Muscle layer of duodenum (tissue), 2 donors: Measurements from ENCODE around the gene METTL17.
"Not testable (repeated sequence)": the region's sequence is repeated elsewhere in the genome, so short reads cannot be mapped to it uniquely, and the experiment has no call there.

ENCODE experiments used
- H3K27ac ChIP-seq: one replicate; pipeline ENCODE4 v1.7.0; 2013; ENCODE audit warnings: mild to moderate bottlenecking, low read length
- H3K27me3 ChIP-seq: one replicate; pipeline ENCODE4 v1.7.0; 2013; ENCODE audit warnings: low read depth, mild to moderate bottlenecking, control low read depth, low read length
- H3K36me3 ChIP-seq, 2 donors: one replicate each; pipeline ENCODE4 v1.7.0; 2013; ENCODE audit warnings: low read length in 2 of 2, control low read depth in 1 of 2, mild to moderate bottlenecking in 1 of 2; ENCODE audit not compliant: insufficient read depth in 2 of 2, control insufficient read depth in 1 of 2
- H3K4me1 ChIP-seq, 2 donors: one replicate each; pipeline ENCODE4 v1.7.0; 2013; ENCODE audit warnings: low read length in 2 of 2, mild to moderate bottlenecking in 2 of 2, control low read depth in 1 of 2, moderate library complexity in 1 of 2; ENCODE audit not compliant: insufficient read depth in 2 of 2, control insufficient read depth in 1 of 2
- H3K4me3 ChIP-seq, 2 donors: one replicate each; pipeline ENCODE4 v1.7.0; 2013; ENCODE audit warnings: low read length in 2 of 2, low read depth in 1 of 2, mild to moderate bottlenecking in 1 of 2
- H3K9me3 ChIP-seq, 2 donors: one replicate each; pipeline ENCODE4 v1.7.0; 2013; ENCODE audit warnings: low read length in 2 of 2, control low read depth in 1 of 2, mild to moderate bottlenecking in 1 of 2; ENCODE audit not compliant: control insufficient read depth in 1 of 2
- donor health status: healthy.

Gene METTL17

DNA sequence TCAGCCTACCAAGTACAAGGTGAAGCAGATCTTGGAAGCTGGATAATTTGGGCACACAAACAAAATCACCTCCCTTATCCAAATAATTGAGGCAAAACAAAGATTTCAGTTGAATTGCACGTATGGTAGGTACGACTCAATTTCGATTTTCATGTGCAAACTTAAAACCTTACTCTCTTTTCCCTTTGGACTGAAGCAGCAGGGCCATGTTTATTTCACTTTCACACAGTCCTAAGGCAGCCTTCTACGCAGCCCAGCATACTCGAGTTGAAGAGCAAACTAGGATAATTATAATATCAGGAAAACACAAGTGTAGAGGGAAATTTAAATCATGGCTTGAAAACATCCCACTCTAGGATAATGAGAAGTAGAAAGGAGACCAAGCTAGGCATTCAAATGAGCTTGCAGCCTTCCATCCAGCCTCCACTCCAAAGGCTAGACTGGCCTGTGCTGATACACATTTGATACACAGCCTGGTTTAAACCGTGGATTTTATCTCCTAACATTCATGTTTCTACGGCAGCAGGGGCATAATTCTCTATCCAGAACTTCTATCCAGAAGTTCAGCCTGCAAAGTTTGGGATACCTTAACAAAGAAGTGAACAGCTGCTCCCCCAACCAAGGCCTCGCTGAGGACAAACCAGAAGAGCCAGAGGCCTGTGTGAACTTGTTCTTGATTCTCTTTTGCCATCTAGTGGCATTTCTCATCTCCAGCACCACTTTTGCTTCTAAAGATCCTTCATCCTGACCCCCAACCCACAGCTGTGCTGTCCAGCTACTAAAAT lies 50.0 kb downstream of the METTL17 start:
- Histone ChIP-seq H3K4me1 (peaks cover 23 to 30% of the 10 kb centered on the region in 2 donors), H3K9me3 (no peaks in the 10 kb centered on the region), H3K36me3 (no peaks in the 10 kb centered on the region), H3K27ac (peak overlapping the region; percentile 53), H3K27me3 (no peaks in the 10 kb centered on the region), H3K4me3 (peak overlapping the region in 1 of 2 donors; percentile 3)

DNA sequence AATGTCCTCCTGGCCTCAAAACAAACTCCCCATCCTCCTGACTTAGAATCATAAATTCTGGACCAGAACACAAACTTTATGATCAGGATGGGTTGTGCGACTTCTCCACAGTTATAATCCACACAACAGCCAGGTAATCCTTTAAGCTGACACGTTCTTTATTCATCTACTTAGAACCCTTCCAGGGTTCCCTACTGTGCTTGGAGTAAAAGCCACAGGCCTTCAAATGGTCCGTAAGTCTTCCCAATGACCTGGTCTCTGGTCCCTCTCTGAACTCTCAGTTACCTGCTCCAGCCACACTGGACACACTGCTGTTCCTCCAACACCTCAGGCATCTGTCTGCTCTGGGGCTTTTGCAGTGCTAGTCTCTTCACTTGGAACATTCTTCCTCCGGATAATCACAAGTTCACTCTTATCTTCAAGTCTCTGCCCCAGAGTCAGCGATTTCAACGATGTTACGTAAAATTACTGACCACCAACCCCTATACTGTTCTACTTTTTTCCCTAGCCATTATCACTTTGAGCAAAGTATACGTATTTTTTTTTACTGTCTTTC lies 50.7 kb downstream of the METTL17 start:
- Histone ChIP-seq H3K27ac (no peak overlapping the region), H3K36me3 (no peaks in the 10 kb centered on the region), H3K9me3 (no peaks in the 10 kb centered on the region), H3K4me3 (no peak overlapping the region), H3K27me3 (no peaks in the 10 kb centered on the region), H3K4me1 (peaks cover 23 to 30% of the 10 kb centered on the region in 2 donors)

DNA sequence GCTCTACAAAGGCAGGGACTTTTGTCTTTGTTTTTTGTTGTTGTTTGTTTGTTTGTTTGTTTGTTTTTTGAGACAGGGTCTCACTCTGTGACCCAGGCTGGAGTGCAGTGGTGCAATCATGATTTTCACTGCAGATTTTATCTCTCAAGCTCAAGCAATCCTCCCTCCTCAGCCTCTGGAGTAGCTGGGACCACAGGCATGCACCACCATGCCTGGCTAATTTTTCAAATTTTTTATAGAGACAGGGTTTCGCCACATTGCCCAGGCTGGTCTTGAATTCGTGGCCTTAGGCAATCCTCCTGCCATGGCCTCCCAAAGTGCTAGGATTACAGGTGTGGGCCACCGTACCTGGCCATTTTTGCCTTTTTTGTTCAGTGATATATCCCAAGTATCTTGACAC lies 51.2 kb downstream of the METTL17 start:
- H3K36me3 ChIP-seq, H3K27me3 ChIP-seq, H3K9me3 ChIP-seq, H3K4me3 ChIP-seq, H3K27ac ChIP-seq: not testable (repeated sequence)
- peaks cover 23 to 30% of the 10 kb centered on the region in 2 donors for H3K4me1 ChIP-seq

DNA sequence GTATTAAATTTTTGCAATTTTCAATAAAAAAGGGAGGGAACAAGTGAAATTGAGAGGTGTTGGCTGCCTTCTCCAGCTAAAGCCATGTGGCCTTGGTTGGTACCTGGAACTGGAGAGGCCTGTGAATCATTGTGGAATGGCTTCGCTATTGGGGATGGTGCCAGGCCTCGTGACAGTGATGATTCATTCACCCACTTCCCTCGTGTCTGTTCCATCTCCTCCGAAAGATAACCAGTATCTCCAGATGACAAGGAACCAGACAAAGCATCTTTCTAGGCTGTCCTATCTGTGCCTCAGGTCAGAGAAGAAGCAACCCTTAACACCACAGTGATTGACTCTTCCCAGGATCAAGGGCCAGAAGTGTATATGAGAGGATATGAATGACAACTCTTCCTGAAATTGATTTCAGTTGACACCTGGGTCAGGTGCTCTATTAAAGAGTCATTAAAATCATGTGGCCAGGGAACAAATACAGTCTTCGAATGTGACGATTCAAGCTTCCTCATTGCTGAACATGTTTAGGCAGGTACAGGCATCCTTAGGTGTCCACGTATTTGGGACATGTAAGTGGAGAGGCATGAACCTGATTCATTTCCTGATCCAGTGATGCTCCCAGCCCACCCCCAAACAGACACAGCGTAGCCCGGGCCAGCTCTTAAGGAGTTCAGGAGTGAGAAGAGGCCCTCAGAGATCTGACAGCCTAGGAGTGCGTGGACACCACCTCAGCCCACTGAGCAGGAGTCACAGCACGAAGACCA lies 52.1 kb downstream of the METTL17 start, which contains the start of gene RNASE7:
TSS of gene RNASE7 (plus strand) at position 687 of the 758 bp plus-strand sequence. CDS start 631 bp downstream, outside the sequence.
- Histone ChIP-seq H3K27me3 (no peaks in the 10 kb centered on the region), H3K9me3 (no peaks in the 10 kb centered on the region), H3K27ac (no peak within 1 kb of the TSS), H3K4me3 (no peak within 1 kb of the TSS), H3K4me1 (peaks cover 23 to 30% of the 10 kb centered on the region in 2 donors), H3K36me3 (no peaks in the 10 kb centered on the region)

DNA sequence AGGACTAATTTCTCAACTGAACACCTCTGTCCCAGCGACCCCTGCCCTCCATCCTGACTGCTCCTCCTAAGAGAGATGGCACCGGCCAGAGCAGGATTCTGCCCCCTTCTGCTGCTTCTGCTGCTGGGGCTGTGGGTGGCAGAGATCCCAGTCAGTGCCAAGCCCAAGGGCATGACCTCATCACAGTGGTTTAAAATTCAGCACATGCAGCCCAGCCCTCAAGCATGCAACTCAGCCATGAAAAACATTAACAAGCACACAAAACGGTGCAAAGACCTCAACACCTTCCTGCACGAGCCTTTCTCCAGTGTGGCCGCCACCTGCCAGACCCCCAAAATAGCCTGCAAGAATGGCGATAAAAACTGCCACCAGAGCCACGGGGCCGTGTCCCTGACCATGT lies 53.1 kb downstream of the METTL17 start:
- Histone ChIP-seq H3K4me3 (no peak overlapping the region), H3K9me3 (no peaks in the 10 kb centered on the region), H3K27ac (no peak overlapping the region), H3K4me1 (peaks cover 23 to 28% of the 10 kb centered on the region in 2 donors), H3K36me3 (no peaks in the 10 kb centered on the region), H3K27me3 (no peaks in the 10 kb centered on the region)

DNA sequence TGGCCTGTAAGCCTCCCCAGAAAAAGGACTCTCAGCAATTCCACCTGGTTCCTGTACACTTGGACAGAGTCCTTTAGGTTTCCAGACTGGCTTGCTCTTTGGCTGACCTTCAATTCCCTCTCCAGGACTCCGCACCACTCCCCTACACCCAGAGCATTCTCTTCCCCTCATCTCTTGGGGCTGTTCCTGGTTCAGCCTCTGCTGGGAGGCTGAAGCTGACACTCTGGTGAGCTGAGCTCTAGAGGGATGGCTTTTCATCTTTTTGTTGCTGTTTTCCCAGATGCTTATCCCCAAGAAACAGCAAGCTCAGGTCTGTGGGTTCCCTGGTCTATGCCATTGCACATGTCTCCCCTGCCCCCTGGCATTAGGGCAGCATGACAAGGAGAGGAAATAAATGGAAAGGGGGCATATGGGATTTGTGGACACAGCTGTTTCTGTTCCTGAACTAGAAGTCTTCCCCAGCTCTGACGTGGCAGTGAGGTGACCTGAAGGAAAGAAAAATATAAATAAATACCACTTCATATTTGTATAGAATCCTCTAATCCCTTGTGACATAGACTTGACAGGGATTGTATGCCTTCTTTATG lies 53.7 kb downstream of the METTL17 start:
- H3K36me3 ChIP-seq = no peaks in the 10 kb centered on the region
- H3K4me1 ChIP-seq = peaks cover 18 to 23% of the 10 kb centered on the region in 2 donors
- H3K27ac ChIP-seq = no peak overlapping the region
- no peaks in the 10 kb centered on the region for H3K27me3 ChIP-seq
- H3K9me3 ChIP-seq = no peaks in the 10 kb centered on the region
- no peak overlapping the region for H3K4me3 ChIP-seq

DNA sequence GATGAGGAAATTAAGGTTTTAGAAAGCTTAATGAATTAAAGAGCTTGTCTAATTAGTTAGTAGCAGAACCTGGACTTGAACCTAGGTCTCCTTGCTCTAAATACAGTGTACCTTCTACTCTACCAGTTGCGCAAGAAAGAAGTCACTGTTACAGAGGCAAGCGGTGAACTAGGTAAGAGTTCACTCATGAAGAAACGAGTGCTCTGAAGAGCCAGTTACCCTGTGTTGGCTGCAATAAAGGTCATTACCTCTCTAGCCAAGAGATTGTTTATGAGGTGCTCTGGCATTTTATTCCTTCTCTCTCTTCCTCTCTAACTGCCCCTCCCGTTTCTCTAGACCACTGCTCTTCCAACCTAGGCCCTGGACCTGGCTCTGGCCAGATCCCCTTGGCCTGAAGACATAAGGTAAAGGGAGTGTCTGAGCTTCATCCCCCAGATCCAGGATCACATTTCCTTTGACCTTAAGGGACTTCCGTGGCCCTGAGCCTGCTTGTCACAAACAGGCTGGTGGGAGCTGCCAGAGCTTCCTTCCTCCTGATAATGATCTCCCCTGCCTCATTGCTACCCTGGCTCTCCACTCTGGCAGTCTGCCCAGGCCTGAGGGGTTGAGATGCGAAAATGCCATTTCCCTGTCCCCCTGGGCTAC lies 54.3 kb downstream of the METTL17 start:
- Histone ChIP-seq H3K4me3 (no peak overlapping the region), H3K36me3 (no peaks in the 10 kb centered on the region), H3K27me3 (no peaks in the 10 kb centered on the region), H3K4me1 (peaks cover 12 to 16% of the 10 kb centered on the region in 2 donors), H3K27ac (no peak overlapping the region), H3K9me3 (no peaks in the 10 kb centered on the region)
